HepG2 (cell line): ENCODE results near the gene SPOP. TPM values are rescaled to one million over a fixed set of nuclear protein-coding genes. Genes with fewer than 3 reads are reported as not detected.

Source experiments
- ARID5B ChIP-seq: IDR thresholded peaks from 2 replicates; pipeline ENCODE4 v1.4.0; 2020; ENCODE audit warnings: mild to moderate bottlenecking, missing genetic modification reagents
- ATF4 ChIP-seq, 2 experiments: fragments of 450-650 bp in 1 of 2; sonication (generic) in 1 of 2; formaldehyde crosslinking; IDR thresholded peaks; 2 replicates each; pipeline versions ENCODE4 v1.5.0 to v1.8.0; 2020 to 2022; ENCODE audit warnings: mild to moderate bottlenecking in 1 of 2, missing genetic modification reagents in 1 of 2
- CEBPB ChIP-seq: IDR thresholded peaks from 2 replicates; pipeline ENCODE4 v1.6.1; 2011; ENCODE audit warnings: low read depth, low read length, improper control_type of control experiment, borderline replicate concordance
- ELF1 ChIP-seq: sonication (generic); formaldehyde crosslinking; IDR thresholded peaks from 2 replicates; pipeline ENCODE4 v1.4.0; 2020; ENCODE audit warnings: missing genetic modification reagents
- GTF2F1 ChIP-seq: fragments of 150-350 bp; IDR thresholded peaks from 2 replicates; pipeline ENCODE4 v1.6.1; 2014; ENCODE audit warnings: low read length
- IRF2 ChIP-seq: IDR thresholded peaks from 2 replicates; pipeline ENCODE4 v1.6.1; 2018; ENCODE audit warnings: missing genetic modification reagents, missing compliant biosample characterization
- SIX1 ChIP-seq: sonication (generic); formaldehyde crosslinking; IDR thresholded peaks from 2 replicates; pipeline ENCODE4 v1.4.0; 2020; ENCODE audit warnings: missing genetic modification reagents, borderline replicate concordance
- SNAI1 ChIP-seq: sonication (generic); formaldehyde crosslinking; IDR thresholded peaks from 2 replicates; pipeline ENCODE4 v1.5.0; 2020; ENCODE audit warnings: mild to moderate bottlenecking, missing genetic modification reagents, borderline replicate concordance
- THAP11 ChIP-seq: IDR thresholded peaks from 2 replicates; pipeline ENCODE4 v1.6.1; 2016; ENCODE audit warnings: missing biosample characterization, missing genetic modification reagents
- ZGPAT ChIP-seq: IDR thresholded peaks from 2 replicates; pipeline ENCODE4 v1.6.1; 2016; ENCODE audit warnings: mild to moderate bottlenecking
- ZMYM3 ChIP-seq: sonication (generic); formaldehyde crosslinking; IDR thresholded peaks from 2 replicates; pipeline ENCODE4 v1.5.1; 2020; ENCODE audit warnings: mild to moderate bottlenecking, missing genetic modification reagents
- ZNF280B ChIP-seq: sonication (generic); formaldehyde crosslinking; IDR thresholded peaks from 2 replicates; pipeline ENCODE4 v1.5.0; 2020; ENCODE audit warnings: missing genetic modification reagents, mild to moderate bottlenecking, borderline replicate concordance
- ZNF350 ChIP-seq: sonication (generic); formaldehyde crosslinking; IDR thresholded peaks from 2 replicates; pipeline ENCODE4 v1.4.0; 2020; ENCODE audit warnings: mild to moderate bottlenecking, low read depth, missing genetic modification reagents, borderline replicate concordance
- ZNF503 ChIP-seq: sonication (generic); formaldehyde crosslinking; IDR thresholded peaks from 2 replicates; pipeline ENCODE4 v1.4.0; 2020; ENCODE audit warnings: missing genetic modification reagents
- ZNF605 ChIP-seq: sonication (generic); formaldehyde crosslinking; IDR thresholded peaks from 2 replicates; pipeline ENCODE4 v1.8.0; 2022; ENCODE audit warnings: mild to moderate bottlenecking, missing genetic modification reagents
- ZNF800 ChIP-seq: sonication (generic); formaldehyde crosslinking; IDR thresholded peaks from 2 replicates; pipeline ENCODE4 v1.4.0; 2020; ENCODE audit warnings: missing genetic modification reagents
- ZSCAN21 ChIP-seq: sonication (generic); formaldehyde crosslinking; IDR thresholded peaks from 2 replicates; pipeline ENCODE4 v1.8.0; 2022; ENCODE audit warnings: mild to moderate bottlenecking, missing genetic modification reagents, moderate library complexity, borderline replicate concordance
- polyA plus RNA-seq, 8 experiments: library from polyadenylated mRNA; depleted of rRNA in 3 of 8; stranded (reverse) in 7 of 8; unstranded in 1 of 8; fragments of >200 nt; fragmentation: Illumina TruSeq in 4 of 8; extraction: Trizol in 4 of 8; gene quantifications; 2 replicates each; pipeline versions ENCODE4 v1.2.1 to v1.2.3, GENCODE V29; 2011 to 2016; ENCODE audit warnings: low read depth in 4 of 8, missing spikeins in 1 of 8, mixed read lengths in 1 of 8; ENCODE audit not compliant: insufficient read depth in 1 of 8
- total RNA-seq, 5 experiments: library from RNA; depleted of rRNA; stranded (reverse); fragments of >200 nt; fragmentation: Illumina TruSeq; extraction: Trizol; gene quantifications; 2 replicates each; pipeline ENCODE4 v1.2.3, GENCODE V29; 2016; ENCODE audit warnings: low read depth in 1 of 5

SPOP gene
- total and polyA plus RNA-seq, 2 of the 13 experiments (the other 11 are each of a cell fraction or from before 2014, with no cell fraction given): 52.8 to 60.8 TPM

GRCh38 chr17:49687878-49688491 is 10.1 kb upstream of the SPOP start (continued):
- TF ChIP-seq ZNF503 (CRISPR knock-in tag): no peak
- TF ChIP-seq GTF2F1: no peak
- peak; percentile 61 for TF ChIP-seq IRF2 (CRISPR knock-in tag)
- TF ChIP-seq ARID5B (CRISPR knock-in tag): peak; percentile 86
- no peak for TF ChIP-seq ZNF280B (CRISPR knock-in tag)
- no peak for TF ChIP-seq ZSCAN21 (CRISPR knock-in tag)
- peak; percentile 81 for TF ChIP-seq ZMYM3 (CRISPR knock-in tag)
- 0 out of 2 replicates have a peak, but pooled peaks have one; percentile 48 for TF ChIP-seq SNAI1 (CRISPR knock-in tag)
- peak; percentile 52 for TF ChIP-seq ZGPAT (CRISPR knock-in tag)
- peak; percentile 79; the same call in 1 of the 2 replicates for TF ChIP-seq ZNF605
- peak; percentile 64 for TF ChIP-seq ELF1 (CRISPR knock-in tag)
- 0 out of 2 replicates have a peak, but pooled peaks have one; percentile 21 for TF ChIP-seq SIX1 (CRISPR knock-in tag)
- peak in 1 of 2 experiments; percentile 71; a peak in 2 of 4 replicates for TF ChIP-seq ATF4 (CRISPR knock-in tag; IDR thresholded peaks at IDR 0.05)
- TF ChIP-seq ZNF350 (CRISPR knock-in tag): 0 out of 2 replicates have a peak, but pooled peaks have one; percentile 1
- TF ChIP-seq CEBPB: peak; percentile 81
- peak; percentile 67 for TF ChIP-seq THAP11 (CRISPR knock-in tag)
- TF ChIP-seq ZNF800 (CRISPR knock-in tag): no peak
